ENCODE measurements around the gene TRA2B. TPM values are rescaled to one million over a fixed set of nuclear protein-coding genes. Genes with fewer than 3 reads are reported as not detected.

Gene TRA2B
- total RNA-seq, 6 experiments from 2014 or later = 116 to 151 (median 141) TPM

- no peaks in the 10 kb centered on the region for H3K9me3 Mint-ChIP-seq
- no peaks in the 10 kb centered on the region for H3K36me3 Mint-ChIP-seq (ENCODE audit: low read depth)
- no peak overlapping the region for H3K27ac Mint-ChIP-seq
- H3K4me3 Mint-ChIP-seq = no peak overlapping the region
- DNase-seq = no peak
- peaks cover 15% of the 10 kb centered on the region for H3K4me1 Mint-ChIP-seq (ENCODE audit: low read depth)
- TF ChIP-seq CTCF (IDR thresholded peaks at IDR 0.05) = no peak
- peaks cover 6% of the 10 kb centered on the region for H3K27me3 Mint-ChIP-seq (ENCODE audit: insufficient read depth)
Observed at GRCh38 chr3:185880600-185880999, 57.2 kb downstream of the TRA2B start.

GRCh38 chr3:185878920-185879319 lies 58.9 kb downstream of the TRA2B start:
- no peaks in the 10 kb centered on the region for H3K9me3 Mint-ChIP-seq
- H3K27ac Mint-ChIP-seq = no peak overlapping the region
- no peak overlapping the region for H3K4me3 Mint-ChIP-seq
- no peaks in the 10 kb centered on the region for H3K36me3 Mint-ChIP-seq (ENCODE audit: low read depth)
- no peak for TF ChIP-seq CTCF (IDR thresholded peaks at IDR 0.05)
- peaks cover 15% of the 10 kb centered on the region for H3K4me1 Mint-ChIP-seq (ENCODE audit: low read depth)
- H3K27me3 Mint-ChIP-seq (ENCODE audit: insufficient read depth) = peaks cover 7% of the 10 kb centered on the region
- DNase-seq = no peak

- TF ChIP-seq CTCF (IDR thresholded peaks at IDR 0.05) = no peak
- no peak for DNase-seq
- Mint-ChIP-seq H3K4me3 (no peak overlapping the region), H3K9me3 (no peaks in the 10 kb centered on the region), H3K36me3 (ENCODE audit: low read depth) (no peaks in the 10 kb centered on the region), H3K27me3 (ENCODE audit: insufficient read depth) (peaks cover 5% of the 10 kb centered on the region), H3K4me1 (ENCODE audit: low read depth) (peaks cover 5% of the 10 kb centered on the region), H3K27ac (no peak overlapping the region)
Observed at GRCh38 chr3:185874119-185874518, 63.7 kb downstream of the TRA2B start.

- Mint-ChIP-seq H3K4me3 (no peak overlapping the region), H3K27ac (no peak overlapping the region), H3K27me3 (ENCODE audit: insufficient read depth) (peaks cover 7% of the 10 kb centered on the region), H3K9me3 (no peaks in the 10 kb centered on the region), H3K36me3 (ENCODE audit: low read depth) (no peaks in the 10 kb centered on the region), H3K4me1 (ENCODE audit: low read depth) (no peaks in the 10 kb centered on the region)
- no peak for DNase-seq
- TF ChIP-seq CTCF (IDR thresholded peaks at IDR 0.05) = no peak
Observed at GRCh38 chr3:185867650-185868049, 70.2 kb downstream of the TRA2B start.

GRCh38 chr3:185866995-185867394 lies 70.8 kb downstream of the TRA2B start:
- H3K4me1 Mint-ChIP-seq (ENCODE audit: low read depth) = no peaks in the 10 kb centered on the region
- DNase-seq = no peak
- no peak overlapping the region for H3K27ac Mint-ChIP-seq
- H3K27me3 Mint-ChIP-seq (ENCODE audit: insufficient read depth) = peaks cover 7% of the 10 kb centered on the region
- H3K36me3 Mint-ChIP-seq (ENCODE audit: low read depth) = no peaks in the 10 kb centered on the region
- H3K4me3 Mint-ChIP-seq = no peak overlapping the region
- H3K9me3 Mint-ChIP-seq = no peaks in the 10 kb centered on the region
- no peak for TF ChIP-seq CTCF (IDR thresholded peaks at IDR 0.05)

- H3K4me3 Mint-ChIP-seq = no peak overlapping the region
- TF ChIP-seq CTCF (IDR thresholded peaks at IDR 0.05) = no peak
- no peak for DNase-seq
- H3K36me3 Mint-ChIP-seq (ENCODE audit: low read depth) = no peaks in the 10 kb centered on the region
- no peak overlapping the region for H3K27ac Mint-ChIP-seq
- H3K27me3 Mint-ChIP-seq (ENCODE audit: insufficient read depth) = peaks cover 7% of the 10 kb centered on the region
- H3K4me1 Mint-ChIP-seq (ENCODE audit: low read depth) = no peaks in the 10 kb centered on the region
- no peaks in the 10 kb centered on the region for H3K9me3 Mint-ChIP-seq
Observed at GRCh38 chr3:185866555-185866954, 71.3 kb downstream of the TRA2B start.

Data from HFFc6 (cell line).